Tongue (tissue), 2 donors: ENCODE data around the gene SEC22C. TPM values are rescaled to one million over a fixed set of nuclear protein-coding genes. Genes with fewer than 3 reads are reported as not detected.
A peak's percentile ranks its signal among the peaks of the same experiment; 100 is the strongest.
"Not testable (repeated sequence)": the region's sequence is repeated elsewhere in the genome, so short reads cannot be mapped to it uniquely, and the experiment has no call there.

Experiments
- DNase-seq: peaks from one replicate; pipeline ENCODE4 v3.0.0-alpha.2; 2015
- total RNA-seq: library from RNA; depleted of rRNA; stranded (reverse); fragments of >200 nt; gene quantifications from one replicate; pipeline ENCODE4 v1.2.3, GENCODE V29; 2014

The SEC22C gene
- 45.5 TPM for total RNA-seq

- peak; percentile 97 for DNase-seq
These were observed at the start of gene SEC22C for GRCh38 chr3:42581709-42582473. Gene SEC22C (minus strand): TSS chr3:42581967. CDS start chr3:42569046, 12,921 bp downstream.

- DNase-seq: no peak
These were observed 31.7 kb upstream of the SEC22C start for GRCh38 chr3:42613462-42613861.

GRCh38 chr3:42612928-42613327 lies 31.2 kb upstream of the SEC22C start:
- DNase-seq: peak; percentile 22

- no peak for DNase-seq
These were observed 30.4 kb upstream of the SEC22C start for GRCh38 chr3:42612217-42612616.

- no peak for DNase-seq
These were observed 29.2 kb upstream of the SEC22C start for GRCh38 chr3:42610976-42611375.

- DNase-seq: peak; percentile 74
These were observed 26.8 kb upstream of the SEC22C start for GRCh38 chr3:42608581-42608980.

- no peak for DNase-seq
These were observed 23.9 kb upstream of the SEC22C start for GRCh38 chr3:42605546-42606173.

GRCh38 chr3:42602961-42603360 lies 21.2 kb upstream of the SEC22C start:
- DNase-seq: no peak

- no peak for DNase-seq
These were observed 20.3 kb upstream of the SEC22C start for GRCh38 chr3:42601896-42602581.

- peak; percentile 77 for DNase-seq
These were observed 19.4 kb upstream of the SEC22C start for GRCh38 chr3:42600958-42601675.

- peak; percentile 99 for DNase-seq
These were observed 18.6 kb upstream of the SEC22C start, which contains the start of gene NKTR for GRCh38 chr3:42600111-42600957. Gene NKTR (plus strand): TSS chr3:42600686. CDS start chr3:42601007, 321 bp downstream.

GRCh38 chr3:42597098-42597497 lies 15.3 kb upstream of the SEC22C start:
- DNase-seq: not testable (repeated sequence)

GRCh38 chr3:42595682-42596081 lies 13.9 kb upstream of the SEC22C start:
- DNase-seq: no peak

- DNase-seq: no peak
These were observed 11.9 kb upstream of the SEC22C start for GRCh38 chr3:42593635-42594034.

- DNase-seq: peak; percentile 24
These were observed 10.0 kb upstream of the SEC22C start for GRCh38 chr3:42591811-42592210.

GRCh38 chr3:42590989-42591756 lies 9.4 kb upstream of the SEC22C start:
- peak; percentile 13 for DNase-seq

GRCh38 chr3:42589382-42590109 lies 7.8 kb upstream of the SEC22C start:
- no peak for DNase-seq

- no peak for DNase-seq
These were observed 6.9 kb upstream of the SEC22C start for GRCh38 chr3:42588625-42589024.

GRCh38 chr3:42582474-42583070 lies 805 bp upstream of the SEC22C start:
- no peak for DNase-seq

GRCh38 chr3:42581400-42581708 lies 413 bp downstream of the SEC22C start:
- no peak for DNase-seq
